NCI-H345 treated with DMSO at 0.1 percent for 48 hours (cell line): Measurements from ENCODE around the gene DLL3.

ENCODE experiments used
- DNase-seq: peaks from one replicate; lab custom pipeline; 2025; ENCODE audit not compliant: unreplicated experiment; lab: John Stamatoyannopoulos, UW

The DLL3 gene

GRCh38 chr19:39550197-39550596, 51.5 kb downstream of the DLL3 start:
- DNase-seq: no peak

DNA sequence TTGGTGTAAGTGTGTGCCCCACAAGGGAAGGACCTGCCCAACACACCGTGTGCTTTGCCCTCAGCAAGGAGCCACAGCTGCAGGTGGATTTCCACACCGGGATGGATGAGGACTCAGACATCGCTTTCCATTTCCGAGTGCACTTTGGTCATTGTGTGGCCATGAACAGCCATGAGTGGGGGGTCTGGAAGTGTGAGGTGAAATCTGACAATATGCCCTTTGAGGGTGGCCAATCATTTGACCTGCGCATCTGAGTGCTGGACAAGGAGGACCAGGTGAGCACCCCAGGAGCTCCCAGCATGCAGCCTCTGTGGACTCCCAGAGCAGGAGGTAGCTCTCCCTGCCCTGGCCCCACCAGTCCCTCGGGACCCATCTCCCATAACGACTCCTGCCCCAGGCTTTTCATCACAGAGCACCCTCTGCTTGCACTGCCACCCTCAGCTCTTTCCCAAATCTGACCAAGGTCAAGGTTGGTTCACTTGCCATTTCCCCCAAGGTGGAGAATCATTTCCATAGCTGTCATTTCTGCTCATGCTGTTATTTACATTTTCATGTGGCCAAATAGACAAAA, 54.4 kb downstream of the DLL3 start:
- no peak for DNase-seq

DNA sequence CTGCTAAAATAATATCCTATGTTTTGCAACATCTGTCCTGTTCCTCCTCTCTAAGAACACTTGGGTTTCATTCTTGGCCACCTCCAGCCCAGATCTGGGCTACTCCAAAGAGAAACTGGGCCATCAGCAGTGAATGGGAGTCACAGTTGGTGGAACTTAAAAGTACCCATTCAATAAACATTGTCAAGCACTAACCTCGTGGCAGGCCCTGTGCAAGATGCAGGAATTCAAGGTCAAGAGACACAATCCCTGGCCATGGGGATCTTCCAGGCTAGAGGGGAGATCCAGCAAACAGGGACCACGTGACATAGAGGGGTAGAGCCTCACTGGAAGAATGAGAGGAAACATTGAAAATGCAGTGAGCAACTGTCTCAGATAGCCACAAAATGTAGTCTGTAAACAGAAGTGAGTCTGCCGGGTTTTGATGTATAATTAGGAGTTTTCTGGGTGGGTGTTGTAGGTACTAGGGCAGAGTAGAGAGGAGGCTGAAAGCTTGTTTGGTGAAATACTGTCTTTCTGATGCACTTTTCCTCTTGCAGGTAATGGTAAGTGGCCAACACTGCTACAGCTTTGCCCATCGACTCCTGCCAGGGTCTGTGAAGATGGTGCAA, 56.1 kb downstream of the DLL3 start:
- DNase-seq: no peak

DNA sequence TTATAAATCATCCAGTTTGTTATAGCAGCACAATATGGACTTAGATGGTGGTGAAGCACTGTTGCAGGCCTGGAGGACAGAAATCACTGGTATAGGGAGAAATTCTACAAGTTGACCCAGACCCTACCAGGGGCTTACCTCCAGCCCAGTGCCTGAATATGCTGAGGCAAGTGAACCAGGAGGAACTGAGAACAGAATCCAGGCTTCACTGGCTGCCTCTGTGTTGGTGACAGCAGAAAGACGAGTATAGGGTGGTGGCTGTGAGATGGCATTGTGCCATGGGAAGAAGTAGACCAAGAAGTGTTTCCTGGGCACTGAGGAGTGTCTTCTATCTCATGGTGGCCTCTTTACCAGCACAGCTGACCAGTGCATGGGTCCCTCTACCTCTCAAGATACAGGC, 57.1 kb downstream of the DLL3 start:
- DNase-seq: no peak
